ENCODE data around the gene UBASH3A.

Gene UBASH3A

DNA sequence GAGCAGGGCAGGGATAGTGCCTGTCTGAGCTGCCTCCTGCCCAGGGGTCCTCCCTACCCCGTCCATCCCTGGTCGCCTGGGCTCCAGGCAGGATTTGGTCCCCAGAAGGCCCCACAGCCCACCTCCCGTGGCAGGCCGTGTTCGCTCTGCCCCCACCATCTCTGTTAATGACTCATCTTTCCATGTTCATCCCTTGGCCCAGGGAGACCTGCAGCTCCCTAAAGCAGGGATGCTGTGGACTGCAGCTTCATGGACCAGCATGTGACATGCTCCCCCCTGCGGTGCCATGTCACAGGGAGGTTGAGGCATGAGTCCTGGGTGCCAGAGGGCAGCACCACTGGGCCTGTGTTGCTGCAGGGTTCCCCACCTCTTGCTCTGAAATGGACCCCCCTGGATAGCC, 26.8 kb downstream of the UBASH3A start:
- no peak for DNase-seq (ENCODE audit: low read depth)

GRCh38 chr21:42431196-42431595, 27.5 kb downstream of the UBASH3A start:
- DNase-seq (ENCODE audit: low read depth), result no peak

- DNase-seq (ENCODE audit: low read depth), result no peak
Observed at GRCh38 chr21:42432695-42433094, 29.0 kb downstream of the UBASH3A start.

GRCh38 chr21:42433946-42434551, 30.3 kb downstream of the UBASH3A start:
- DNase-seq (ENCODE audit: low read depth), result no peak

DNA sequence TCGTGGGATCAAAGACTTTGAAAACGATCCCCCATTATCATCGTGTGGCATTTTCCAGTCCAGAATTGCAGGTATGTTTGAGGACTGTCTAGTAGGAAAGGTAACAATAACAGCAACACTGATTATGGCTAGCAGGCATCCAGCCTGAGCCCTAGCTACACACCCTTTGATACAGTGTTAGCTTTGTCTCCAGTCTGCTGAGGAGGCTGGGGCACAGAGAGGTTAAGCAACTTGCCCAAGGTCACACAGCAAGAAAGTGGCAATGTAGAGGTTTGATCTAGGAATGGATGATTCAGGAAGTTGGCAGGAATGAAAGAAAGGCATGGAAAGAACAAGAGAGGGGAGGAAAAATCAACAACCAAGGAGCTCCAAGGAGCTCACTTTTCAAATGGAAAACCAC, 31.2 kb downstream of the UBASH3A start:
- DNase-seq (ENCODE audit: low read depth), result no peak

GRCh38 chr21:42435401-42435800, 31.7 kb downstream of the UBASH3A start:
- no peak for DNase-seq (ENCODE audit: low read depth)

GRCh38 chr21:42435833-42436232, 32.1 kb downstream of the UBASH3A start:
- no peak for DNase-seq (ENCODE audit: low read depth)

DNA sequence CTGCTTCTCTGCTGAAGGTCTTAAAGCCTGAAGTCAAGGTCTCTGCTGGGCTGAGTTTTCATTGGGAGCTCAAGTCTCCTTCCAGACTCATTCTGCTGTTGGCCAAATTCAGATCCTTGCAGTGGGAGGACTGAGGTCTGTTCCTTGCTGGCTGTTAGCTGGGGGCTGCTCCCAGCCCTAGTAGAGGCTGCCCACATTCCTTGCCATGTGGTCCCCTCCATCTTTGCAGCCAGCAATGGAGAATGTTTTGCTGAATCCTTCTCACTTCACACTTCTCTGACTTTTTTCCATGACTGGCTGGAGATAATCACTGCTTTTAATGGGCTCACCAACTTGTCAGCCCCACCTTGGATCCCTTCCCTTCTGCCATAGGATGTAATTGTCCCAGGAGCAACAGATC, 33.2 kb downstream of the UBASH3A start:
- DNase-seq (ENCODE audit: low read depth), result no peak

- DNase-seq (ENCODE audit: low read depth), result no peak
Observed at GRCh38 chr21:42437786-42438185, 34.1 kb downstream of the UBASH3A start.

DNA sequence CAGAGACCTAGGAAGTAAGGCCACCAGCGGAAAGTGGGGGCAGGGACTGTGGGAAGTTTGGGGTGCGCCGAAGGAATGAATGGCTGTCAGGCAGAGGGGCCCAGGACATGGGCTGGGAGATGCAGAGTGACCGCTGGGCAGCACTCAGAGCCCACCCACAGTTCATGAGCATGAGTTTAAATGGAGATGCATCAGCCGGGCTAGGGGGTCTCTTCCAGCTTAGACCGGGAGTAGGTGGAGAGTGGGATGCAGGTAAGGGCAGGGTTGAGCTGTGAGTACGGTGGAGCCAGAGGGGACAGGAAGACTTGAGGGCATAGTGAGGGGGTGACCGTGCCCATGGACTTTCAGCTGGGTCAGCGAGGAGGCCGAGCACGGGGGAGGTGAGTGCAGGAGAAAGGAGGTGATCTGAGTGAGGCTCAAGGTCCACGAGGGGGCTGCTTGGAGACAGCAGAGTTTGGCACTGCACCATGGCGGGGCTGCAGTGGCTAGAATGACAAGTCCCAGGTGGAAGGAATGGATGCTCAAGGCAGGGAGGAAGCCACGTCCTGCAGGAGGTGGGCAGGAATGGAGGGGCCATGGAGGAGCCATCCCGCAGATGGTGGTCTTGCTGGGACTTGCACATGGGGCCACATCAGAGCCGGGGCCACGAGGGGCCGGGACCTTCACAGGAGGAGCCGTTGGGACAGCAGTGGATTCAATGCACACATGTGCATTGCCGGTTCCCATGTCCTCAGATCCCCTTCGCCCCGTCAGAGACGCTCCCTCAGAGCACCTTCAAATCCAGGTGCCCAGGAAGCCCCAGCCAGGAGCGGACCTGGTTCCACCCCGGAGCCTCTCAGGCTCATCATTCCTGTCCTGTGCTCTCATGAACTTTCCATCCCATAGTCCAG, 34.9 kb downstream of the UBASH3A start:
- no peak for DNase-seq (ENCODE audit: low read depth)

DNA sequence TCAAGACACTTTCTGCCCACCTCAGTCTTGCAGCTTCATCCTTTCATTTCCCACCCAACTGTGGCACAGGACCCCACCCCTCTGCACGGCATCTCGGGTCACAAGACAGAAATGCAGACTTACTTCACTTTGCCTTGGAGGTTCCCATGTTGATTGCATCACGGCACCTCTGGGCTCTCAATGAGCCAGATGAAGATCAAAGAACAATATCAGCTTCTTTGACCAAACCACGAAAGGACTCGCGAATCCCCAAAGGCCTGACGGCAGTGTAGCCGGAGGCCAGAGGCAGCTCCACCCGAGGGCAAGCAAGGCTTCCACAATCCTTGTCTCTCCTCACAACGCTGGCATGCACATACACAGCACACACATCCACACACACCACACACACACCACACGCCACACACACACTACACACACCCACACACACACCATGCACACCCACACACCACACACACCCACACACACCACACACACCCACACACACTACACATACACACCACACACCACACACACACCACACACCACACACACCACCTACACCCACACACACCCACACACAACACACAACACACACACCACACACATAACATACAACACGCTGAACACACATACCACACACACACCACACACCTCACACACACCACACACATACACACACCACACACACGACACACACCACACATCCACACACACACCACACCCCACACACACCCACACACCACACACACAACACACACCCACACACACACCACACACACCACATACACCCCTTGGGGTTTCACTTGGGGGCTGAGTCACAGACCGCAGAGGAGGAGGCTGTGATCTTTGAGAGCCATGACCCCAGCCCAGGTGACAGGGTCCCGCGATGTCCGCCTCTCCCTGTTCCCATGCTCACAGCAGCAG, 35.8 kb downstream of the UBASH3A start:
- DNase-seq (ENCODE audit: low read depth), result no peak

DNA sequence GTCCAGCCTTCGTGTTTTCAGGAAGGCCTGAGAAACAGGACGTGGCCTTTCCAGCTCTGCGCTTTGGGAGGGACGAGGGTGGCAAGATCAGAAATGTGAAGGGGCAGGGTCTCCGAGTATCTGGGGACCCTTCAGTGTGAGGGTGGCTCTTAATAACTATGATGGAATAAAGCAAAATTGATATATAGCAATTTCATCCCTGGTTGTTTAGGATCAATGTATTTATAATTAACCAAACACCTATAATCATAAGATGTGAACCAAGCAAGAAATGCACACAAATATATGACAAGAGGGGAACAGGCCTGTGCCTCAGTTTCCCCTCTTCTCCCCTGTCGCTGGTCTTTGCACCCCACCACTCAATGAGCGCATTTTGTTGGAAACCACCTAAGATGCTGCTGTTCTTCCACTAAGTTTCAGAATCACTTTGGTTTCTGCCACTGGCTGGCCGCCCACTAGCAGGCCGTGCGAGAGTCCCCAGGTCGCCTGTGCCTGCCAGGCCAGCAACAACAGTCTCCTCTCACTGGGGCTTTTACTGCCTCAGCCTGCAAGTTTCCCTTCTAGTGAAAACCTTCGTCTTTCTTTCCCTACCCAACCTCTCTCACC, 36.6 kb downstream of the UBASH3A start:
- DNase-seq (ENCODE audit: low read depth), result no peak

- no peak for DNase-seq (ENCODE audit: low read depth)
Observed at GRCh38 chr21:42441963-42442362, 38.3 kb downstream of the UBASH3A start.

- no peak for DNase-seq (ENCODE audit: low read depth)
Observed at GRCh38 chr21:42443181-42443785, 39.6 kb downstream of the UBASH3A start.

DNA sequence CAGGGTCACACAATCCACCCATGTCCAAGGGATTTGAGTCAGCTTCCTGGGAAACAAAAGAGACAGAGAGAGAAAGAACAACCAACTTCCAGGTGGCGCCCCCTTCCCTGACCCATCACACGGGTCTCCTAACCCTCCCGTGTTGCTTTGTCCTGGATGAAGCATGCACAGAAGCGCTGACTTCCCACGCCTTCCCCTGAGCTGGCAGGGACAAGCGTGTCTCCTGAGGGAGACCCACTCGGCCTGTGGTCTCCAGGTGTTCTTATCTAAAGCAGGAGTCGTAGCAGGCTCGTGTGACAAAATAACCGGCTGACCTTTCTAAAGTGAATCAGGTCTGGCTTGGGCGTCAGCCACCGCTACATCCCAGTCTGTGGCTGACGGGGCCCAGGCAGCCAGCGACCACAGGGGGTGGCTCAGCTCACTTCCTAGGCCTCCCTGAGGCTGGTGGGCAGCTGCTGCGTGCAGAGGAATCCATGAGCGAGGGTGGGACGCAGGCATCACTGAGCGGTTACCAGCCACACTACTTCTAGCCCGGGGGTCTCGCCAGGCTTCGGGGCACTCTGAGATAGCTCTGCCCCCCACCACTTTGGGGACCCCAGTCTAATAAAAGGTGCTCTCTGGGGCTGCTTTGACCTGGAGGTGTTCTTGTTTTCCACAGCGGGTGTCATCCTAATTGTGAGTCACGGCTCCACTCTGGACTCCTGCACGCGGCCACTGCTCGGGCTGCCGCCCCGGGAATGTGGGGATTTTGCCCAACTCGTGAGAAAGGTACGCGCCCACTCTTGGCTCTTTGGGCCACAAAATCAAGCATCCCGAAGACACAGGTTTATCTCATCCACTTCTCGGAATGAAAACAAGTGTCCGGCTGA, 40.4 kb downstream of the UBASH3A start:
- no peak for DNase-seq (ENCODE audit: low read depth)

- DNase-seq (ENCODE audit: low read depth), result no peak
Observed at GRCh38 chr21:42444745-42445059, 41.0 kb downstream of the UBASH3A start.

DNA sequence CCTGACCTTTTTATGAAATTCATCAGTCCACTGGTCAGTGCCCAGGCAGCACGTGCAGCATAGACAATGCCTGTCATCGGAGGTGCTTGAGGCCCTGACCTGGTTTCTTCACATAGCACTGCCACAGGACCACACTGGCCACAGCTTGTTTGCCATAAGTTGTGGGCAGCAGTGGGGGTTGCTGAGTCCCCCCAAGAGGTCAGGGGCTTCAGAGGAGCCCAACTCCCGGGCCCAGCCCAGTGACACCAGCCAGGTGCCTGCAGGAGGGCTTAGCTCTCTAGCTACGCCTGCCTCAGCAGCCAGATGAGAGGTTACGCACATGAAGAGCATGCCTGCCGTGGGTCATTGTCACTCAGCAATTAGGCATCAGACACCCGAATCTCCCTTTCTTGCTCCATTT, 41.6 kb downstream of the UBASH3A start:
- no peak for DNase-seq (ENCODE audit: low read depth)

GRCh38 chr21:42446531-42446930, 42.8 kb downstream of the UBASH3A start:
- DNase-seq (ENCODE audit: low read depth), result no peak

GRCh38 chr21:42447182-42447581, 43.5 kb downstream of the UBASH3A start:
- DNase-seq (ENCODE audit: low read depth), result no peak

DNA sequence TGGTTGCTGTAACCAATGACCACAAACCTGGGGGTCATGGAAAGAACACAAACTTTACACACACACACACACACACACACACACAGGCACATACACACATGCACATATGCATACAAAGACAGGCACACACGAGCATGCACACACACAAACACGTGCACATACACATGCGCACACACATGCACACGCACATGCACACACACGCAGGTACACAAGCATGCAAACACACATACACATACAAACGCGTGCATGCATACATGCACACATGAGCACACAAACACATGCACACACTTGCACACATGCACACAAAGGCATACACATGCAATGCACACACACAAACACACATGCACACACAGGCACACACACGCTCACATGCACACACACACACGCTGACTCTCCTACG, 44.0 kb downstream of the UBASH3A start:
- DNase-seq (ENCODE audit: low read depth), result no peak

GRCh38 chr21:42448686-42449085, 45.0 kb downstream of the UBASH3A start:
- DNase-seq (ENCODE audit: low read depth), result no peak

All from T follicular helper cell (primary cell).